KBM-7 (cell line): ENCODE results near the gene EXD2.
"Not testable (repeated sequence)": the region's sequence is repeated elsewhere in the genome, so short reads cannot be mapped to it uniquely, and the experiment has no call there.

Experiments
- DNase-seq: peaks from one replicate; pipeline ENCODE4 v3.0.0-alpha.2; 2015
- in situ Hi-C: fragments of 300-500 bp; cut with MboI; formaldehyde crosslinking; loops from 2 replicates; pipeline ENCODE4 v1.14.3; 2020; ENCODE audit warnings: low sequenced_read_pairs, low pct_unique_long_range_greater_than_20kb, mixed read lengths

EXD2 gene

DNA sequence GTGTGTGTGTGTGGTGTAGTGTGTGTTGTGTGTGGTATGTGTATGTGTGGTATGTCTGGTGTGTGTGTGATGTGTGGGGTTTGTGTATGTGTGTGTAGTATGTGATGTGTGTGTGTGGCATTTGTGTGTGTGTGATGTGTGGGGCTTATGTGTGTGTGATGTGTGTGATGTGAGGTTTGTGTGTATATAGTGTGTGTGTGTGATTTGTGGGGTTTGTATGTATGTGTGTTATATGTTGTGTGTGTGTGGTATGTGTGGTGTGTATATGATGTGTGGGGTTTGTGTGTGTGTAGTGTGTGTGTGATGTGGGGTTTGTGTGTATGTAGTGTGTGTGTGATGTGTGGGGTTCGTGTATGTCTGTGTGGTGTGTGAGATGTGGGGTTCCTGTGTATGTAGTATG is 78.1 kb downstream of the EXD2 start:
- in situ Hi-C loops: no loop called here
- DNase-seq: no peak

- in situ Hi-C loops: no loop called here
- no peak for DNase-seq
These were observed 78.8 kb downstream of the EXD2 start for GRCh38 chr14:69270097-69270496.

- DNase-seq: no peak
- in situ Hi-C loops: no loop called here
These were observed 79.8 kb downstream of the EXD2 start for GRCh38 chr14:69270795-69271708.

- DNase-seq: no peak
- in situ Hi-C loops: no loop called here
These were observed 83.0 kb downstream of the EXD2 start for GRCh38 chr14:69274321-69274720.

- in situ Hi-C loops: no loop called here
- no peak for DNase-seq
These were observed 84.0 kb downstream of the EXD2 start for GRCh38 chr14:69275331-69275730.

DNA sequence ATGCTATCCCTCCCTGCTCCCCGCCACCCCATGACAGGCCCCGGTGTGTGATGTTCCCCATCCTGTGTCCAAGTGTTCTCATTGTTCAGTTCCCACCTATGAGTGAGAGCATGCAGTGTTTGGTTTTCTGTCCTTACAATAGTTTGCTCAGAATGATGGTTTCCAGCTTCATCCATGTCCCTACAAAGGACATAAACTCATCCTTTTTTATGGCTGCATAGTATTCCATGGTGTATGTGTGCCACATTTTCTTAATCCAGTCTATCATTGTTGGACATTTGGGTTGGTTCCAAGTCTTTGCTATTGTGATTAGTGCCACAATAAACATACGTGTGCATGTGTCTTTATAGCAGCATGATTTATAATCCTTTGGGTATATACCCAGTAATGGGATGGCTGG is 86.1 kb downstream of the EXD2 start:
- in situ Hi-C loops, DNase-seq: not testable (repeated sequence)

GRCh38 chr14:69280746-69281291 is 89.5 kb downstream of the EXD2 start:
- in situ Hi-C loops: no loop called here
- no peak for DNase-seq

DNA sequence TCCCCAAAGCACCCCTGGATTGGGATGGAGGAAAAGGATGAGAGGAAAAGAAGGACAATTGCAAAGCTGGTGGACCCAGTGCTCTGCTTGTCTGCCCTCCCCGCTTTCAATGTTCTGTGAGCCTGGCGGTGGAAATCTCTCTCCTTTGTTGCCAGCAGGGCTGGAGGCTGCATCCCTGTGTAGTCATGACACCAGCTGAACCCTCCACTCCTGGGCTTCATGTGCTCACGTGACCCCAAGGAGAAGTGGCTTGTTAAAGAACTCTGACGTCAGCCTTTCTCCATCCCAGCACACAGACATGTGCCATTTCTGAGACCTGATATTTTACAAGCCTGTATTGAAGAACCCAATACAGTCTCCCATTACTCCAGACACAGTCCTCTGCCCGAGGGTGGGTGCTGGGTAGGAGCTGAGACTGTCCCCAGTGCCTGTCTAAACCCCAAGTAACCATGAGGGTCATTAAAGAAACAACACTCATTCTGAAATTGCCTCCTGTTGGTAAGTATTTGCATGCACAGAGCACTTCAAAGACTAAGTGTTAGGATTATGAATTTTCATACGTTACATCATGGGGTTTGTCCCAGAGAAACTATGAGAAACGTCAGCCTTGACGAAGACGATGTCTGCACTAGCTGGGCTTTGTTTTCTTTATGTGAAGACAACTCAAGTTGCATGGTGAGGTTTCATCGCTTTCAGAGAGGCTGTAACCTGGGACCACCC is 90.3 kb downstream of the EXD2 start:
- in situ Hi-C loops: no loop called here
- DNase-seq: no peak

DNA sequence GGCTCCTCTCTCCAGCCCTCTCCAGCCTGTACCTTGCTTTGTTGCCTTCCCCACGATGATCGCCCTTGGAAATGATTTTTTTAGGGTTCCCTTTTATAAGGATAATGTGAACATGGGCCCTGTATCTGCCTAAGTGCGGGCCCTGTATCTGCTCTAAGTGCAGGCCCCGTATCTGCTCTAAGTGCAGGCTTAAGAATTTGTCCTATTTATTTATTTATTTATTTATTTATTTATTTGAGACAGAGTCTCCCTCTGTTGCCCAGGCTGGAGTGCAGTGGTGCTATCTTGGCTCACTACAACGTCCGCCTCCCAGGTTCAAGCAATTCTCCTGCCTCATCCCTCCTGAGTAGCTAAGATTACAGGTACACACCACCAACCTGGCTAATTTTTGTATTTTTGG is 91.2 kb downstream of the EXD2 start:
- in situ Hi-C loops: no loop called here

GRCh38 chr14:69284170-69284569 is 92.9 kb downstream of the EXD2 start:
- DNase-seq: no peak
- in situ Hi-C loops: no loop called here

More for the DNA sequence above, 91.2 kb downstream of the EXD2 start:
- DNase-seq: no peak

DNA sequence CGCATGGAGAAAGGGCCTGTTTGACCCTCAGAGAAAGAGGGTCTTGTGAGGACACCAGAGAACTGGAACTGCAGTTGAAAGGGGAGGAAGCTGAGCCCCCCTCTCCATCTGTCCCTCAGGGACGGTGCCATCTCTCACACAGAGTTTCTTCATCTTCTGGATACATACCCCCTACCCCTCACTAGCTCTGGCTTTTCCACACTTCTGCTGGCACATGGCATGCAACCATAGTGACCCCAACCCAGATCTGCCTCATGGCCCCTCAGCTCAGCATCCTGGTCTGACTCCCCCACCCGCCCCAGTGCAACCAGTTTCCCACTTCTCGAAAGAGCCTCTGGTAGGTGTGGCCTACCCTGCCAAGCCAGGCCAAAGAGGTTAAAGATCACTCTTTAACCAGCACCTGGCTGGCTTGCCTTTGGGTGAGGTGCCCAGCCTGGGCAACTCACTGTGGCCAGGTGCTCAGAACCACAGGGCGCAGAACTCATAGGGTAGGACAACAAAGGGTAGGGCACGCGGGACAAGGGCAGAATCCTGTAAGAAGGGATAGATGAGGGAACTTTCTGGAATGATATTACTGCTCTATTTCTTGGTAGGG is 94.5 kb downstream of the EXD2 start:
- in situ Hi-C loops: no loop called here
- no peak for DNase-seq

- no peak for DNase-seq
These were observed 96.1 kb downstream of the EXD2 start for GRCh38 chr14:69287098-69288010.

DNA sequence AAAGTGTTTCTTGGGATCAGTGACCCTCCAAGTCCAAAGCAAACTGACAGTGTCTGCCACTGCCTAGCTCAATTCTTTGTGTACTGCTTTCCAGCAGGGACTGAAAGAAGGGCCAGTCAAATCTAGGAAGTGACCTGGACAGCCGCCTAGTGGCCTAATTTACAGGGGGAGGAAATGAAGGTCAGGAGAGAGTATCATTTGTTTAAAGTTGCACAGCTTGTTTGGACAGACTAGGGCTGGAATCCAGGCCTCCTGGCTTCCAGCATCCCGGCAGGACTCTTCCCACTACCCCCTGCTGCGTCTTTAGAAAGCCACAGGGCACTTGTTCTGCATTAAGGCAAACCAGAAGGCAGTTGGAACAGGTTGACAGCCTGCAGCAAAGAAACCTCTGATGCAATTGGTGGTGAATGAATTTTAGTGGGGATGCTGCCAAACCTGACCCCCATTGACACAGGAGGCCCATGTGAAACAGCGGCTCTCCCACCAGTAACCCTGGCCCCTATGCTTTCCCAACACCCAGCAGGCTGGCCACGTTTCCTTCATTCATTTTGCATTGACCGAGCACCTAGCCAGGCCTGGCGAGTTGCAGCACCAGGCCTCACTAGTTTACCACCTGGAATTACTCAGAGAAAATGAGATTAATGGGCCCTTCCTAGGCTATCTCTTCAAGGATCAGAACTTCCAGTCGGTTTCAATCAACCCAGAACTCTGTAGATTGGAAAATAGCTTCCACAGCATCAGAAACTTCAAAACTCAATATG is 96.9 kb downstream of the EXD2 start:
- DNase-seq: no peak
- in situ Hi-C loops: no loop called here

More at GRCh38 chr14:69287098-69288010, 96.1 kb downstream of the EXD2 start:
- in situ Hi-C loops: no loop called here

DNA sequence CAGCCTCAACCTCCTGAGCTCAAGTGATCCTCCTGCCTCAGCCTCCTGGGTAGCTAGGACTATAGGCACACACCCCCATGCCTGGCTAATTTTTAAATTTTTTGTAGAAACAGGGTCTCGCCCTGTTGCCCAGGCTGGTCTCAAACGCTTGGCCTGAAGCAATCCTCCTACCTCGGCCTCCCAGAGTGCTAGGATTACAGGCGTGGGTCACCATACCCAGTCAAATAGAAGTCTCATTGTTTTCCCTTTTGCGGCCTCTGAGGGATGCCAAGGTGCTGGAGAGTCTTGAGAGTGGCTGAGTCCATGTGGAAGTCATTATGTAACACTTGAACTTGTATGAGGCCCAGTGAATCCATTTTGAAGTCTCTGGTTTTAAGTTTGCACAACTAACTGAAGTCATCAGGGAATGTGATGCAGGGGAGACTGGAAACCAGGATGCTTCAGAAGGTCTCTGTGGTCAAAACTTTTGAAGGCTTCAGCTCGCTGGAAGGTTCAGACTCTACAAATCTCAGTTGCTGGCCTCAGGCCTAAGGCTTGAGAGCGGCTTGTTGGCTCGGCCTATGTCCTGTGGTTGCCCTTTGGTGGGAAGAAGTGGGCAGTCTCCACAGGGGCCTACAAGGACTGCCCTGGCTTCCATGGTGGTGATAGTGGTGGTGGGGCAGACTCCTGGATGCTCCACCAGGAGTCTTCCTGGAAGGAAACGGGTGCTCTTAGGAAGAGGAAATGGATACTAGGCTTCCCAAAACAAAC is 97.8 kb downstream of the EXD2 start:
- in situ Hi-C loops: no loop called here
- DNase-seq: no peak

DNA sequence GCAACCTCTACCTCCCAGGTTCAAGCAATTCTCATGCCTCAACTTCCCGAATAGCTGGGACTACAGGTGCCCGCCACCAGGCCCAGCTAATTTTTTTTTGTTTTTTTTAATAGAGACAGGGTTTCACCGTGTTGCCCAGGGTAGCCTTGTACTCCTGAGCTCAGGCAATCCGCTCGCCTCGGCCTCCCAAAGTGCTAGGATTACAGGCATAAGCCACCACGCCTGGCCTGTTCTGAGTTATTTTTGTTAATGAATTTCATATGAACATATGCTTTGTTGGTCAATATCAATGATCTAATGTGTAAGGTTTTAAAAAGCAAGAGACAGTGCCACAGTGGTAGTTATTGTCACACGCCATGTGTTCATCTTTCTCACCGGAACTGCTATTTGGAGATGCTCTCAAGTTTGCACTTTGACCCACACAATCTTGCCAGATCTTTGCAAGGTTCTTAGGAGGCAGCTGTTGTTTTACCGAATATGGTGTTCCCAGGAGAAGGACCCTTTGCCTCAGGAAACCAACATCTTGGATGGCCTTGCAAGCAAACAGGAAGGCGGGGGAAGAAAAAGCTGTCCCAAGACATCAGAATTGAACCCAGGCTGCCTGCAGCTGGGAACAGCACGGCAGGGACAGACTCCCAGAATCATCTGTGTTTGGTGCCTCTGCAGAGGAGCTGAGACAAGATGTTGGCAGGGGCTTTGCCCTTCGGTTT is 98.7 kb downstream of the EXD2 start:
- in situ Hi-C loops: no loop called here
- DNase-seq: no peak

DNA sequence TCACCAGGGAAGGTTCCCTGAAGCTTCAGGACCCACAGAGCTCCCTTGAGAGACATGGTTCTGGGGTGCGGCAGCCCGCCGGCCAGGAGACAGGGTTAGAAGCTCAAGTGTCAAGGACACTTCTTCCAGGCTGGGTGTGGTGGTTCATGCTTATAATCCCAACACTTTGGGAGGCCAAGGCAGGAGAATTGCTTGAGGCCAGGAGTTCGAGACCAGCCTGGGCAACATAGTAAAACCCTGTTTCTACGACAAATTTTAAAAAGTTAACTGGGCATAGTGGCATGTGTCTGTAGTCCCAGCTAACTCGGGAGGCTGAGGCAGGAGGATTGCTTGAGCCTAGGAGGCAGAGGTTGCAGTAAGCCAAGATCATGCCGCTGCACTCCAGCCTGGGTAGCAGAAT is 99.6 kb downstream of the EXD2 start:
- in situ Hi-C loops, DNase-seq: not testable (repeated sequence)

GRCh38 chr14:69291396-69291795 is 100.1 kb downstream of the EXD2 start:
- in situ Hi-C loops: no loop called here
- no peak for DNase-seq
